CD1c-positive myeloid dendritic cell (primary cell): ENCODE measurements around the gene NPLOC4.

ENCODE experiments used
- DNase-seq: peaks from one replicate; pipeline ENCODE4 v3.0.0-alpha.2; 2016; ENCODE audit errors: extremely low spot score

The NPLOC4 gene

GRCh38 chr17:81518785-81519283, 118.1 kb downstream of the NPLOC4 start:
- peak; percentile 49 for DNase-seq

GRCh38 chr17:81518113-81518784, 118.7 kb downstream of the NPLOC4 start:
- no peak for DNase-seq

- DNase-seq, result no peak
These were observed 119.4 kb downstream of the NPLOC4 start for GRCh38 chr17:81517339-81518112.

GRCh38 chr17:81517009-81517338, 119.9 kb downstream of the NPLOC4 start:
- no peak for DNase-seq

GRCh38 chr17:81516439-81516838, 120.5 kb downstream of the NPLOC4 start:
- no peak for DNase-seq

GRCh38 chr17:81515530-81516041, 121.3 kb downstream of the NPLOC4 start:
- no peak for DNase-seq

GRCh38 chr17:81514739-81515529, 122.0 kb downstream of the NPLOC4 start:
- DNase-seq, result peak; percentile 83

GRCh38 chr17:81514489-81514738, 122.5 kb downstream of the NPLOC4 start:
- DNase-seq, result no peak

- DNase-seq, result peak; percentile 66
These were observed 123.0 kb downstream of the NPLOC4 start for GRCh38 chr17:81513753-81514488.

- DNase-seq, result peak; percentile 45
These were observed 123.5 kb downstream of the NPLOC4 start for GRCh38 chr17:81513372-81513752.

GRCh38 chr17:81512562-81513371, 124.1 kb downstream of the NPLOC4 start, which contains the start of gene ACTG1:
Gene ACTG1 (minus strand): TSS chr17:81512799. CDS start chr17:81512354, 445 bp downstream.
- DNase-seq, result peak; percentile 97

- no peak for DNase-seq
These were observed 124.9 kb downstream of the NPLOC4 start for GRCh38 chr17:81511804-81512561.

- no peak for DNase-seq
These were observed 125.4 kb downstream of the NPLOC4 start for GRCh38 chr17:81511554-81511803.

GRCh38 chr17:81510785-81511553, 125.9 kb downstream of the NPLOC4 start:
- DNase-seq, result peak; percentile 17

- DNase-seq, result no peak
These were observed 126.7 kb downstream of the NPLOC4 start for GRCh38 chr17:81509972-81510784.

GRCh38 chr17:81509207-81509971, 127.5 kb downstream of the NPLOC4 start:
- peak; percentile 65 for DNase-seq

GRCh38 chr17:81508639-81509206, 128.2 kb downstream of the NPLOC4 start:
- no peak for DNase-seq
